Suprapubic skin (tissue), 4 donors: ENCODE data around the gene DPM3. TPM values are rescaled to one million over a fixed set of nuclear protein-coding genes. Genes with fewer than 3 reads are reported as not detected.
"Not testable (repeated sequence)": the region's sequence is repeated elsewhere in the genome, so short reads cannot be mapped to it uniquely, and the experiment has no call there.

ENCODE experiments used
- DNase-seq, 2 donors: peaks; one replicate each; pipeline ENCODE4 v3.0.0-alpha.2; 2019; ENCODE audit warnings: low spot score in 2 of 2
- H3K27ac ChIP-seq: fragments of 200-600 bp; sonication (generic); one replicate; pipeline ENCODE4 v1.5.1; 2019
- H3K27me3 ChIP-seq: fragments of 200-600 bp; sonication (generic); one replicate; pipeline ENCODE4 v1.5.1; 2019
- H3K36me3 ChIP-seq: fragments of 200-600 bp; sonication (generic); one replicate; pipeline ENCODE4 v1.5.1; 2019
- H3K4me1 ChIP-seq: fragments of 200-600 bp; sonication (generic); one replicate; pipeline ENCODE4 v1.5.1; 2019
- H3K4me3 ChIP-seq: fragments of 200-600 bp; sonication (generic); one replicate; pipeline ENCODE4 v1.5.1; 2019; ENCODE audit warnings: mild to moderate bottlenecking
- H3K9me3 ChIP-seq: fragments of 200-600 bp; sonication (generic); one replicate; pipeline ENCODE4 v1.5.1; 2019
- EP300 ChIP-seq: sonication (generic); formaldehyde crosslinking; IDR thresholded peaks from one replicate; pipeline ENCODE4 v1.6.1; 2017; ENCODE audit warnings: antibody characterized with exemption
- POLR2A ChIP-seq, 2 donors: fragments of 450-650 bp; IDR thresholded peaks; one replicate each; pipeline ENCODE4 v1.6.1; 2017; ENCODE audit warnings: antibody characterized with exemption in 2 of 2, mild to moderate bottlenecking in 2 of 2, moderate library complexity in 2 of 2
- POLR2AphosphoS5 ChIP-seq, 3 donors: sonication (generic); formaldehyde crosslinking; IDR thresholded peaks; one replicate each; pipeline ENCODE4 v1.6.1; 2017; ENCODE audit warnings: antibody characterized with exemption in 3 of 3
- WGBS: methylation state at CpG from one replicate; pipeline ENCODE4 v1.1.5; 2018; 5-methylcytosine and 5-hydroxymethylcytosine counted together
- total RNA-seq, 4 donors: library from RNA; depleted of rRNA; stranded (reverse); fragments of >200 nt; gene quantifications; one replicate each; pipeline ENCODE4 v1.1.0, GENCODE V29; 2016
- TF ChIP-seq, protein P1 (sequence below), 2 donors: fragments of 200-600 bp in 1 of 2; fragments of 450-650 bp in 1 of 2; sonication (generic) in 1 of 2; IDR thresholded peaks; one replicate each; pipeline ENCODE4 v1.5.1; 2016 to 2019; ENCODE audit warnings: antibody characterized with exemption in 2 of 2, mild to moderate bottlenecking in 1 of 2, moderate library complexity in 1 of 2

The DPM3 gene
- total RNA-seq, 4 donors from 2014 or later, result 23.7 to 43.7 (median 30.2) TPM

DNA sequence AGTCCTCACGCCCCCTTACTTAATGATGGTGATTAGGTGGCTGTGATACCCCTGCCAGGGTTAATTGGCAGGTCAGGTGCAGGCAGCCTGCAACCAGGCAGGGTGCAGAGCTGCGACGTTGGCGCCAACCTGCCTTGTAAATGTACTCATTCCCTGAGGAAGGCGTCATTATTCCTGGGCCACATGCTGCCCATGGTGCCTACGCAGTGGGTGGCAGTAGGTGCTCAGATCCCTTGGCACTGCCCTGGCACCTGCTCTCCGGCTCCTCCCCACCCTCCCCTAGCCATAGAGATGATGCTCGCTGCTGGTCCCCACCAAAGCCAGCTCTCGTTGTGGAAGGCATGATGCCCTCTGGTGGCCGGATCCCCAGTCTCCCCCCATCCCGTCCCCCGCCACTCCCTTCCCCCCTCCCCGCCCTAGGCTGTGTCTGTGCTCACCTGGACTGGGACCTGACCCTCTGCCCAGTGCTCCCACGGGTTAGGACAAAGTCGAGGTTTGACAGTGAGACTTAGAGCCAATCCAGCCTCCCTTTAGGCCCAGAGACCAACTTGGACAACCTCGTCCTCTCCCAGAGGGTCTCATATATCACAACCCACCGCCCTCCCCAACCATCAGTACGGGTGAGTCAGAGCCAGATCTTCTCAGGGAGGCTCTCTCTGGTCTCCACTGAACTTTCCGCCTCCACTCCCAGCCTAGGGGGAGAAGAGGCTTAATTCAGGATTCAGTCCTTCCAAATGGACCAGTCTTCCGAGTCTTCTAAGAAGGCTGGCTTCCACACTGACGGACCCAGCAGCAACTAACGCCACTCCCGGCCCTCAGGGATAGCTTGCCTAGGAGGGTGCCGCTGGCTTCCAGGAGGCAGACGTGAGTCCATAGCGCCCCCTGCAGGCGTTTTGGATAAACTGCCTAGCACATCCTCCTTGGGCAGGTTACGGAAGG lies 27.1 kb upstream of the DPM3 start:
- Histone ChIP-seq H3K27ac (peak overlapping the region; percentile 25), H3K9me3 (no peaks in the 10 kb centered on the region), H3K4me3 (no peak overlapping the region), H3K4me1 (peaks cover 23% of the 10 kb centered on the region), H3K36me3 (peaks cover 21% of the 10 kb centered on the region), H3K27me3 (no peaks in the 10 kb centered on the region)
- DNase-seq, result peak; percentile 93
- 5% methylated on average over 8 of the region's 28 CpGs for WGBS
- no peak for TF ChIP-seq POLR2A (IDR thresholded peaks at IDR 0.05)
- TF ChIP-seq, protein P1, sequence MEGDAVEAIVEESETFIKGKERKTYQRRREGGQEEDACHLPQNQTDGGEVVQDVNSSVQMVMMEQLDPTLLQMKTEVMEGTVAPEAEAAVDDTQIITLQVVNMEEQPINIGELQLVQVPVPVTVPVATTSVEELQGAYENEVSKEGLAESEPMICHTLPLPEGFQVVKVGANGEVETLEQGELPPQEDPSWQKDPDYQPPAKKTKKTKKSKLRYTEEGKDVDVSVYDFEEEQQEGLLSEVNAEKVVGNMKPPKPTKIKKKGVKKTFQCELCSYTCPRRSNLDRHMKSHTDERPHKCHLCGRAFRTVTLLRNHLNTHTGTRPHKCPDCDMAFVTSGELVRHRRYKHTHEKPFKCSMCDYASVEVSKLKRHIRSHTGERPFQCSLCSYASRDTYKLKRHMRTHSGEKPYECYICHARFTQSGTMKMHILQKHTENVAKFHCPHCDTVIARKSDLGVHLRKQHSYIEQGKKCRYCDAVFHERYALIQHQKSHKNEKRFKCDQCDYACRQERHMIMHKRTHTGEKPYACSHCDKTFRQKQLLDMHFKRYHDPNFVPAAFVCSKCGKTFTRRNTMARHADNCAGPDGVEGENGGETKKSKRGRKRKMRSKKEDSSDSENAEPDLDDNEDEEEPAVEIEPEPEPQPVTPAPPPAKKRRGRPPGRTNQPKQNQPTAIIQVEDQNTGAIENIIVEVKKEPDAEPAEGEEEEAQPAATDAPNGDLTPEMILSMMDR (IDR thresholded peaks at IDR 0.05), result peak; percentile 81 to 91

DNA sequence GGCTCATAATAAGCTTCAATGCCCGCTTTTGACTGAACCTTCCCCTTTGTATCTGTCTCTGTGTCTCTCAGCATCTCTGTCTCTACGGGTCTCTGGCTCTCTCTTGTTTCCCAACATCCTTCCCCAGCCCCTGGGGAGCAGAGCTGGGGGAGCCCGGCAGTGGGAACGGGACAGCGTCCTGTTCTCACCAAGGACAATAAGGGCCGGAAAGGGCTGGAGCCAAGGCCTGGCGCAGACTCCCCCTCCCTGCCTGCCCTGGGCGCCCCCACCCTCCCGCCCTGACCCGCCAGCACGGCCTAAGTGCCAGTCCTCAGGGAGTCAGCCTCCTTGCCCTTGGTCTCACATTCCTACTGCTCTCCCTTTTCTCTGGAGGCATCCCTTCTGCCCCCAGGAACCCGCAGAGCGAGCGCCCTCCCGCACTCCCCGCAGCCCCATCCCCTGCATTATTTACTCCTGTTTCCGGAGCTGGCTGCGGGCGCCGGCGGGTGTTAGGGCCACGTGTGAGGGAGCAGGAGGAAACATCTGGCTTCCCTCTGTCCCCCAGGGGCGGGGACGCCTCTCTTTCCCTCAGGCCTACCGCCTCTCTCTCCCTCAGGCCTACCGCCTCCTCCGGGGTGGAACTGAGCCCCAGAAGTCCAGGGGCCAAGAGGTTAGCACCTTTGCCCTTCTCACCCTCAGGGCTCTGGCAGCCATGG lies 26.3 kb upstream of the DPM3 start:
- H3K9me3 ChIP-seq, result no peaks in the 10 kb centered on the region
- no peak overlapping the region for H3K4me3 ChIP-seq
- peaks cover 16% of the 10 kb centered on the region for H3K4me1 ChIP-seq
- H3K27ac ChIP-seq, result peak overlapping the region; percentile 25
- WGBS, result 52% methylated on average over 22 of the region's 27 CpGs
- peaks cover 21% of the 10 kb centered on the region for H3K36me3 ChIP-seq
- H3K27me3 ChIP-seq, result no peaks in the 10 kb centered on the region
- TF ChIP-seq POLR2A (IDR thresholded peaks at IDR 0.05), result no peak
- TF ChIP-seq EP300, result no peak
- TF ChIP-seq, protein P1 (IDR thresholded peaks at IDR 0.05), result no peak
- TF ChIP-seq POLR2AphosphoS5 (IDR thresholded peaks at IDR 0.05), result no peak
- DNase-seq, result peak; percentile 78 to 80

DNA sequence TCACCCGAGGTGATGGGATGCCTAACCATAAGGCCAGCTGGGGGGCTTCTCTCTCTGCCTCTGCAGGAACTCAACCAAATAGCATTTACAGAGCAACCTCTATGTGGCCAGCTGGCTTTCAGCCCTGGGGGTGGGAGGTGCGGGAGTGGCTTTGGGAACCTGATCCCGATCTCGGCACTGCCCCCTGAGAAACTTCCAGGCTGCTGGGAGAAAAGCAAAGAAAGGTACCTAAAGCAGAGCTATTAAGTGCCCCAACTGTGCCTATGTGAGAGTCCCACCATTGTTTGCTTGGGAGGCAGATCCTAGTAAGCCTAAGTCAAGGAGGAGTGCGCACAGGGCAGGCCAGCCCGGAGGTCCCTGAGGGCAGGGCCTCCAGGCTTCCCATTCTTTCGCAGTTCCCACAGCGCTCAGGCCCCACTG lies 25.7 kb upstream of the DPM3 start:
- no peaks in the 10 kb centered on the region for H3K9me3 ChIP-seq
- TF ChIP-seq POLR2AphosphoS5 (IDR thresholded peaks at IDR 0.05), result no peak
- TF ChIP-seq, protein P1 (IDR thresholded peaks at IDR 0.05), result no peak
- no peak overlapping the region for H3K27ac ChIP-seq
- peaks cover 21% of the 10 kb centered on the region for H3K36me3 ChIP-seq
- peak in 1 of 2 donors; percentile 71 for DNase-seq
- H3K4me1 ChIP-seq, result peaks cover 16% of the 10 kb centered on the region
- WGBS, result 67% methylated on average over 8 of the region's 8 CpGs
- no peaks in the 10 kb centered on the region for H3K27me3 ChIP-seq
- no peak overlapping the region for H3K4me3 ChIP-seq

DNA sequence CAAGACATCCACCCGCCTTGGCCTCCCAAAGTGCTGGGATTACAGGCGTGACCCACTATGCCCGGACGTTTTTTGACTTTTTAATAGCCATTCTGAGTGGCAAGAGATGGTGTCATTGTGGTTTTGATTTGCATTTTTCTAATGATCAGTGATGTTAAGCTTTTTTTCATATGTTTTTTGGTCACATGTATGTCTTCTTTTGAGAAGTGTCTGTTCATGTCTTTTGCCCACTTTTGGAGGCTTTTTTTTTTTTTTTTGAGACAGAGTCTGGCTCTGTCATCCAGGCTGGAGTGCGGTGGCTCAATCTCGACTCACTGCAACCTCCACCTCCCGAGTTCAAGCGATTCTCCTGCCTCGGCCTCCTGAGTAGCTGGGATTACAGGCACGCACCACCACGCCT lies 24.3 kb upstream of the DPM3 start:
- not testable (repeated sequence) for H3K27me3 ChIP-seq, H3K36me3 ChIP-seq, H3K27ac ChIP-seq, H3K4me3 ChIP-seq, DNase-seq, H3K9me3 ChIP-seq
- H3K4me1 ChIP-seq, result peaks cover 16% of the 10 kb centered on the region
- 96% methylated on average over 11 of the region's 11 CpGs for WGBS

DNA sequence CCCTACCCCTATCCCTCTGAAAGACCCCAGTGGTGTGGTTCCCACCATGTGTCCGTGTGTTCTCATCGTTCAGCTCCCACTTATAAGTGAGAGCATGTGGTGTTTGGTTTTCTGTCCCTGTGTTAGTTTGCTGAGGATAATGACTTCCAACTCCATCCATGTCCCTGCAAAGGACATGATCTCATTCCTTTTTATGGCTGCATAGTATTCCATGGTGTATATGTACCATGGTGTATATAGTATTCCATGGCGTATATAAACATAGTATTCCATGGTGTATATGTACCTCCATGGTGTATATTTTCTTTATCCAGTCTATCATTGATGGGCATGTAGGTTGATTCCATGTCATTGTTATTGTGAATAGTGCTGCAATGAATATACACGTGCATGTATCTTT lies 23.5 kb upstream of the DPM3 start:
- not testable (repeated sequence) for DNase-seq, H3K27ac ChIP-seq, H3K36me3 ChIP-seq, H3K27me3 ChIP-seq, H3K9me3 ChIP-seq, H3K4me3 ChIP-seq
- 92% methylated on average over 4 of the region's 4 CpGs for WGBS
- H3K4me1 ChIP-seq, result peaks cover 16% of the 10 kb centered on the region

DNA sequence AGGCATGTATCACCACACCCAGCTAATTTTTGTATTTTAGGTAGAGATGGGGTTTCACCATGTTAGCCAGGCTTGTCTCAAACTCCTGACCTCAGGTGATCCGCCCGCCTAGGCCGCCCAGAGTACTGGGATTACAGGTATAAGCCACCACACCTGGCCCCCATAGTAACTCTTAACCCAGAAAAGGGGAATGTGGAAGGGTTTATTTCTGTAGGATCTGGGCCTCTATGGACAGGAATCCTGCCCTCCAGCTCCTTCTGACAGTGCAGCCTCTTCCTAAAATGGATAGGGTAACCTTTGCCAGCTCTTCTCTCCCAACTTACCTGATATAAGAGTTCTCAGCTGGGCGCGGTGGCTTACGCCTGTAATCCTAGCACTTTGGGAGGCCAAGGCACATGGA lies 22.3 kb upstream of the DPM3 start:
- H3K9me3 ChIP-seq, DNase-seq, H3K36me3 ChIP-seq, H3K27me3 ChIP-seq, H3K27ac ChIP-seq, H3K4me3 ChIP-seq: not testable (repeated sequence)
- peaks cover 11% of the 10 kb centered on the region for H3K4me1 ChIP-seq
- 95% methylated on average over 6 of the region's 6 CpGs for WGBS
